ENCODE measurements around the gene NCK2.

GRCh38 chr2:105860567-105860966 is 115.9 kb downstream of the NCK2 start:
- TF ChIP-seq, protein P1, sequence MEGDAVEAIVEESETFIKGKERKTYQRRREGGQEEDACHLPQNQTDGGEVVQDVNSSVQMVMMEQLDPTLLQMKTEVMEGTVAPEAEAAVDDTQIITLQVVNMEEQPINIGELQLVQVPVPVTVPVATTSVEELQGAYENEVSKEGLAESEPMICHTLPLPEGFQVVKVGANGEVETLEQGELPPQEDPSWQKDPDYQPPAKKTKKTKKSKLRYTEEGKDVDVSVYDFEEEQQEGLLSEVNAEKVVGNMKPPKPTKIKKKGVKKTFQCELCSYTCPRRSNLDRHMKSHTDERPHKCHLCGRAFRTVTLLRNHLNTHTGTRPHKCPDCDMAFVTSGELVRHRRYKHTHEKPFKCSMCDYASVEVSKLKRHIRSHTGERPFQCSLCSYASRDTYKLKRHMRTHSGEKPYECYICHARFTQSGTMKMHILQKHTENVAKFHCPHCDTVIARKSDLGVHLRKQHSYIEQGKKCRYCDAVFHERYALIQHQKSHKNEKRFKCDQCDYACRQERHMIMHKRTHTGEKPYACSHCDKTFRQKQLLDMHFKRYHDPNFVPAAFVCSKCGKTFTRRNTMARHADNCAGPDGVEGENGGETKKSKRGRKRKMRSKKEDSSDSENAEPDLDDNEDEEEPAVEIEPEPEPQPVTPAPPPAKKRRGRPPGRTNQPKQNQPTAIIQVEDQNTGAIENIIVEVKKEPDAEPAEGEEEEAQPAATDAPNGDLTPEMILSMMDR (IDR thresholded peaks at IDR 0.05; ENCODE audit: low read depth, low read length, poor library complexity, severe bottlenecking) = no peak
- no peak for TF ChIP-seq EZH2phosphoT487 (IDR thresholded peaks at IDR 0.05; ENCODE audit: borderline replicate concordance, low read length)

Data from DOHH2 (cell line).